Measurements from ENCODE around the gene C2CD4B. TPM values are rescaled to one million over a fixed set of nuclear protein-coding genes. Genes with fewer than 3 reads are reported as not detected.

Gene C2CD4B
- total RNA-seq, 6 experiments from 2014 or later = not detected

GRCh38 chr15:62187425-62187824 is 22.3 kb upstream of the C2CD4B start:
- H3K4me3 Mint-ChIP-seq = no peak overlapping the region
- DNase-seq = no peak
- TF ChIP-seq, protein P1, sequence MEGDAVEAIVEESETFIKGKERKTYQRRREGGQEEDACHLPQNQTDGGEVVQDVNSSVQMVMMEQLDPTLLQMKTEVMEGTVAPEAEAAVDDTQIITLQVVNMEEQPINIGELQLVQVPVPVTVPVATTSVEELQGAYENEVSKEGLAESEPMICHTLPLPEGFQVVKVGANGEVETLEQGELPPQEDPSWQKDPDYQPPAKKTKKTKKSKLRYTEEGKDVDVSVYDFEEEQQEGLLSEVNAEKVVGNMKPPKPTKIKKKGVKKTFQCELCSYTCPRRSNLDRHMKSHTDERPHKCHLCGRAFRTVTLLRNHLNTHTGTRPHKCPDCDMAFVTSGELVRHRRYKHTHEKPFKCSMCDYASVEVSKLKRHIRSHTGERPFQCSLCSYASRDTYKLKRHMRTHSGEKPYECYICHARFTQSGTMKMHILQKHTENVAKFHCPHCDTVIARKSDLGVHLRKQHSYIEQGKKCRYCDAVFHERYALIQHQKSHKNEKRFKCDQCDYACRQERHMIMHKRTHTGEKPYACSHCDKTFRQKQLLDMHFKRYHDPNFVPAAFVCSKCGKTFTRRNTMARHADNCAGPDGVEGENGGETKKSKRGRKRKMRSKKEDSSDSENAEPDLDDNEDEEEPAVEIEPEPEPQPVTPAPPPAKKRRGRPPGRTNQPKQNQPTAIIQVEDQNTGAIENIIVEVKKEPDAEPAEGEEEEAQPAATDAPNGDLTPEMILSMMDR (IDR thresholded peaks at IDR 0.05) = no peak
- H3K4me1 Mint-ChIP-seq (ENCODE audit: low read depth) = no peaks in the 10 kb centered on the region
- no peaks in the 10 kb centered on the region for H3K36me3 Mint-ChIP-seq (ENCODE audit: low read depth)
- H3K27me3 Mint-ChIP-seq (ENCODE audit: insufficient read depth) = peaks cover 15% of the 10 kb centered on the region
- no peaks in the 10 kb centered on the region for H3K9me3 Mint-ChIP-seq
- no peak overlapping the region for H3K27ac Mint-ChIP-seq

GRCh38 chr15:62186578-62186977 is 21.5 kb upstream of the C2CD4B start:
- H3K4me1 Mint-ChIP-seq (ENCODE audit: low read depth) = no peaks in the 10 kb centered on the region
- no peak overlapping the region for H3K4me3 Mint-ChIP-seq
- peaks cover 15% of the 10 kb centered on the region for H3K27me3 Mint-ChIP-seq (ENCODE audit: insufficient read depth)
- no peaks in the 10 kb centered on the region for H3K36me3 Mint-ChIP-seq (ENCODE audit: low read depth)
- no peaks in the 10 kb centered on the region for H3K9me3 Mint-ChIP-seq
- TF ChIP-seq, protein P1 (IDR thresholded peaks at IDR 0.05) = no peak
- H3K27ac Mint-ChIP-seq = no peak overlapping the region
- no peak for DNase-seq

GRCh38 chr15:62183130-62183529 is 18.0 kb upstream of the C2CD4B start:
- Mint-ChIP-seq H3K27ac (no peak overlapping the region), H3K4me3 (no peak overlapping the region), H3K36me3 (ENCODE audit: low read depth) (no peaks in the 10 kb centered on the region), H3K27me3 (ENCODE audit: insufficient read depth) (peaks cover 18% of the 10 kb centered on the region), H3K9me3 (no peaks in the 10 kb centered on the region), H3K4me1 (ENCODE audit: low read depth) (no peaks in the 10 kb centered on the region)
- DNase-seq = no peak
- TF ChIP-seq, protein P1 (IDR thresholded peaks at IDR 0.05) = no peak

- no peak for DNase-seq
- Mint-ChIP-seq H3K4me1 (ENCODE audit: low read depth) (no peaks in the 10 kb centered on the region), H3K27me3 (ENCODE audit: insufficient read depth) (peaks cover 24% of the 10 kb centered on the region)
These were observed 8.1 kb upstream of the C2CD4B start for GRCh38 chr15:62173215-62173614.

DNA sequence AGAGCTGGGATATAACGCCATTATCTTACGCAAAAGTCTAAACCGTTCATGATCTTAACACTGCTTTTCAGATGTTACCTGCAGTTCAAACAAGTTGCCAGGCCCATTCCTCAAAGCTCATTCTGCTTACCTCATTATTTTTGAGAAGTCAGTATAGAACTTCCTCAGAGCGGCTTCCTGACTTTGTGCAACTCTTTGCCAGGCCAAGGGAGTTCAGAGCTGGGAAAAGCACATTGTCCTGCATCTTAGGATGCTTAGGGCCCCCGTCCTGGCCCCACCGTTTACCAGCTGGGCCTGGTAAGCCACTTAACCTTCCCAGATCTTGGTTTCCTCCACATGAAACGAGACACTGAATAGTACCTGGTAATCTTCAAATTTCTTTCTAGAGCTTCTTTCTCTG is 6.8 kb upstream of the C2CD4B start:
- no peak for DNase-seq
- TF ChIP-seq, protein P1 (IDR thresholded peaks at IDR 0.05) = no peak
- no peak overlapping the region for H3K4me3 Mint-ChIP-seq
- H3K4me1 Mint-ChIP-seq (ENCODE audit: low read depth) = no peaks in the 10 kb centered on the region
- H3K27me3 Mint-ChIP-seq (ENCODE audit: insufficient read depth) = peaks cover 34% of the 10 kb centered on the region
- no peak overlapping the region for H3K27ac Mint-ChIP-seq
- no peaks in the 10 kb centered on the region for H3K9me3 Mint-ChIP-seq
- H3K36me3 Mint-ChIP-seq (ENCODE audit: low read depth) = no peaks in the 10 kb centered on the region

More at GRCh38 chr15:62173215-62173614, 8.1 kb upstream of the C2CD4B start:
- no peaks in the 10 kb centered on the region for H3K9me3 Mint-ChIP-seq
- no peak overlapping the region for H3K27ac Mint-ChIP-seq
- H3K4me3 Mint-ChIP-seq = no peak overlapping the region
- no peaks in the 10 kb centered on the region for H3K36me3 Mint-ChIP-seq (ENCODE audit: low read depth)
- TF ChIP-seq, protein P1 (IDR thresholded peaks at IDR 0.05) = no peak

Data from HFFc6 (cell line).